B cell (primary cell): Measurements from ENCODE around the gene NACC1. TPM values are rescaled to one million over a fixed set of nuclear protein-coding genes. Genes with fewer than 3 reads are reported as not detected.

Experiments
- ATAC-seq: fragments of 200-7000 bp; cut with Tn5 transposase; one replicate; pipeline ENCODE4 v1.10.0; 2021; ENCODE audit warnings: low read depth, mild to moderate bottlenecking, moderate number of reproducible peaks, moderate library complexity
- CTCF ChIA-PET: fragments of 350-600 bp; sonication (Branson Sonifier 250); formaldehyde crosslinking; loops from one replicate; lab custom pipeline; 2021; ENCODE audit warnings: antibody characterized with exemption, inconsistent platforms; lab: Charles Lee
- POLR2A ChIA-PET: fragments of 350-600 bp; sonication (Branson Sonifier 250); formaldehyde crosslinking; loops from one replicate; lab custom pipeline; 2021; ENCODE audit warnings: antibody characterized with exemption; lab: Charles Lee
- DNase-seq: peaks from one replicate; pipeline ENCODE4 v3.0.0; 2013
- H2AFZ ChIP-seq: 2 replicates; pipeline ENCODE4 v1.6.1; 2012; ENCODE audit warnings: mild to moderate bottlenecking, low read depth, low read length; ENCODE audit not compliant: insufficient read depth, poor library complexity, severe bottlenecking
- H3K27ac ChIP-seq, 2 donors: 1 replicate in 1 of 2; 2 replicates in 1 of 2; pipeline ENCODE4 v1.5.1; 2012 to 2013; ENCODE audit warnings: low read length in 2 of 2, mild to moderate bottlenecking in 2 of 2, moderate library complexity in 1 of 2
- H3K27me3 ChIP-seq, 4 experiments: fragments of 200-600 bp in 1 of 4; sonication (generic) in 1 of 4; replicated peaks in 1 of 4; 1 replicate in 2 of 4; 2 replicates in 2 of 4; pipeline versions ENCODE4 v1.6.1 to v1.7.0; 2013 to 2016; ENCODE audit warnings: low read length in 3 of 4, mild to moderate bottlenecking in 2 of 4, mixed read lengths in 1 of 4, moderate library complexity in 1 of 4; ENCODE audit not compliant: insufficient read depth in 4 of 4, control insufficient read depth in 3 of 4; ENCODE audit errors: control extremely low read depth in 1 of 4
- H3K36me3 ChIP-seq, 2 experiments: replicated peaks in 1 of 2; 1 replicate in 1 of 2; 2 replicates in 1 of 2; pipeline versions ENCODE4 v1.6.1 to v1.7.1; 2013; ENCODE audit warnings: low read length in 1 of 2; ENCODE audit not compliant: insufficient read depth in 2 of 2, control insufficient read depth in 1 of 2; ENCODE audit errors: control extremely low read depth in 1 of 2, extremely low read depth in 1 of 2
- H3K4me1 ChIP-seq, 2 donors: fragments of 200-600 bp in 1 of 2; sonication (generic) in 1 of 2; 1 replicate in 1 of 2; 2 replicates in 1 of 2; pipeline versions ENCODE4 v1.5.1 to v1.6.1; 2013 to 2017; ENCODE audit warnings: low read length in 2 of 2; ENCODE audit not compliant: control insufficient read depth in 2 of 2, insufficient read depth in 2 of 2
- H3K4me2 ChIP-seq: replicated peaks from 2 replicates; pipeline ENCODE3; 2012; ENCODE audit warnings: mild to moderate bottlenecking, low read depth, low read length; ENCODE audit not compliant: poor library complexity, severe bottlenecking
- H3K4me3 ChIP-seq, 5 experiments: fragments of 200-600 bp in 1 of 5; sonication (generic) in 1 of 5; 1 replicate in 3 of 5; 2 replicates in 2 of 5; pipeline versions ENCODE4 v1.5.1 to v1.7.0; 2011 to 2016; ENCODE audit warnings: low read length in 4 of 5, mild to moderate bottlenecking in 4 of 5, low read depth in 2 of 5, control low read depth in 1 of 5, moderate library complexity in 1 of 5; ENCODE audit not compliant: insufficient read depth in 1 of 5; ENCODE audit errors: control extremely low read depth in 1 of 5, extremely low read depth in 1 of 5
- H3K79me2 ChIP-seq: fragments of 200-600 bp; sonication (generic); one replicate; pipeline ENCODE4 v1.6.0; 2016; ENCODE audit warnings: low read length; ENCODE audit not compliant: control insufficient read depth, insufficient read depth
- H3K9ac ChIP-seq: fragments of 200-600 bp; sonication (generic); 2 replicates; pipeline ENCODE4 v1.6.1; 2017; ENCODE audit warnings: mild to moderate bottlenecking, low read length, moderate library complexity
- H3K9me3 ChIP-seq, 3 donors: one replicate each; pipeline versions ENCODE4 v1.6.1 to v1.7.1; 2013; ENCODE audit warnings: low read length in 2 of 3; ENCODE audit not compliant: control insufficient read depth in 2 of 3, insufficient read depth in 1 of 3; ENCODE audit errors: control extremely low read depth in 1 of 3
- H4K20me1 ChIP-seq: 2 replicates; pipeline ENCODE4 v1.6.0; 2012; ENCODE audit warnings: mild to moderate bottlenecking, low read length; ENCODE audit not compliant: insufficient read depth, control insufficient read depth, poor library complexity, severe bottlenecking
- H3K27ac Mint-ChIP-seq: one replicate; pipeline ENCODE4 v1.8.0; 2021; ENCODE audit warnings: mixed read lengths
- H3K27me3 Mint-ChIP-seq: one replicate; pipeline ENCODE4 v1.8.0; 2021; ENCODE audit warnings: mixed read lengths
- H3K4me1 Mint-ChIP-seq: one replicate; pipeline ENCODE4 v1.8.0; 2021; ENCODE audit warnings: mixed read lengths
- H3K4me3 Mint-ChIP-seq: one replicate; pipeline ENCODE4 v1.8.0; 2021; ENCODE audit warnings: mixed read lengths
- H3K9me3 Mint-ChIP-seq: one replicate; pipeline ENCODE4 v1.8.0; 2022; ENCODE audit warnings: mixed read lengths; ENCODE audit not compliant: insufficient read depth
- EZH2 ChIP-seq: IDR thresholded peaks from 2 replicates; pipeline ENCODE4 v1.6.1; 2012; ENCODE audit warnings: borderline replicate concordance, low read depth, mild to moderate bottlenecking, moderate library complexity, low read length; ENCODE audit not compliant: insufficient read depth, poor library complexity, severe bottlenecking
- WGBS: methylation state at CpG from one replicate; pipeline ENCODE4 v1.1.5; 2013; ENCODE audit warnings: missing lambda C conversion rate; ENCODE audit not compliant: insufficient coverage; 5-methylcytosine and 5-hydroxymethylcytosine counted together
- intact Hi-C: fragments of 100-400 bp; cut with micrococcal nuclease; formaldehyde crosslinking; loops from one replicate; pipeline ENCODE4 v1.10.0; 2022
- polyA plus RNA-seq: library from polyadenylated mRNA; depleted of rRNA; stranded (reverse); fragments of >200 nt; gene quantifications from 2 replicates; pipeline ENCODE4 v1.2.3, GENCODE V29; 2012
- total RNA-seq, 2 donors: library from RNA; stranded (reverse); fragments of 120-200 nt in 1 of 2; gene quantifications; 1 replicate in 1 of 2; 2 replicates in 1 of 2; pipeline versions ENCODE4 v1.2.3 to v1.2.4, GENCODE V29; 2013 to 2022
- TF ChIP-seq, protein P1 (sequence below): fragments of 200-600 bp; IDR thresholded peaks from one replicate; pipeline ENCODE4 v1.8.0; 2022; ENCODE audit warnings: antibody characterized with exemption, mild to moderate bottlenecking

Gene NACC1
- total and polyA plus RNA-seq, 2 donors (not counting 1 experiment from before 2014, with no cell fraction given): 25.9 to 27.5 TPM

DNA sequence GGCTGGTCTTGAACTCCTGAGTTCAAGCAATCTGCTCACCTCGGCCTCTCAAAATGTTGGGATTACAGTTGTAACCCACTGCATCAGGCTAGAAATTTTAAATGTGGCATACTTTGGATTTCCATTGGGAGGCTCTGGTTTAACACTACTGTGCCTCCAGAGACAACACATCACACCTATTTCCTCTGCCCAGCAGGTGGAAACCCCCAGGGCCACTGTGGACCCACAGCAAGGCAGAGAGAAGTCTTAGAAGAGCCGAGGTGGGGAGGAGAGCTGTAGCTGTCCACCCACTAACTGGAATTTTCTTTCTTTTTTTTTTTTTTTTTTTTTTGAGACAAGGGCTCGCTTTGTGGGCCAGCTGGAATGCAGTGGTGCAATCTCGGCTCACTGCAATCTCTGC is 71.5 kb downstream of the NACC1 start:
- no peak for DNase-seq
- Histone ChIP-seq H3K4me2 (no peak overlapping the region), H3K36me3 (no peaks in the 10 kb centered on the region), H3K27me3 (no peaks in the 10 kb centered on the region), H3K9ac (no peak overlapping the region), H3K4me1 (peaks cover 23 to 36% of the 10 kb centered on the region in 2 donors), H3K79me2 (no peaks in the 10 kb centered on the region), H3K9me3 (peaks cover 0 to 5% (median 0%) of the 10 kb centered on the region in 3 donors), H4K20me1 (no peaks in the 10 kb centered on the region), H3K27ac (no peak overlapping the region), H2AFZ (no peak overlapping the region), H3K4me3 (no peak overlapping the region)
- 100% methylated on average over 1 of the region's 4 CpGs for WGBS
- ATAC-seq: no peak
- CTCF ChIA-PET: interaction anchor here (1.0 to 8.1 kb wide), 6 partner anchors 10 to 85 kb away, joined by 3 to 154 read pairs (median 4); no protein-coding TSS in a partner anchor
- Mint-ChIP-seq H3K27ac (no peak overlapping the region), H3K27me3 (no peaks in the 10 kb centered on the region), H3K9me3 (no peaks in the 10 kb centered on the region), H3K4me1 (peaks cover 31% of the 10 kb centered on the region), H3K4me3 (no peak overlapping the region)
- POLR2A ChIA-PET: interaction anchor here (0.6 to 4.3 kb wide), 5 partner anchors 10 to 56 kb away, joined by 3 to 15 read pairs (median 6); no protein-coding TSS in a partner anchor
- intact Hi-C loops: no loop called here
- TF ChIP-seq, protein P1, sequence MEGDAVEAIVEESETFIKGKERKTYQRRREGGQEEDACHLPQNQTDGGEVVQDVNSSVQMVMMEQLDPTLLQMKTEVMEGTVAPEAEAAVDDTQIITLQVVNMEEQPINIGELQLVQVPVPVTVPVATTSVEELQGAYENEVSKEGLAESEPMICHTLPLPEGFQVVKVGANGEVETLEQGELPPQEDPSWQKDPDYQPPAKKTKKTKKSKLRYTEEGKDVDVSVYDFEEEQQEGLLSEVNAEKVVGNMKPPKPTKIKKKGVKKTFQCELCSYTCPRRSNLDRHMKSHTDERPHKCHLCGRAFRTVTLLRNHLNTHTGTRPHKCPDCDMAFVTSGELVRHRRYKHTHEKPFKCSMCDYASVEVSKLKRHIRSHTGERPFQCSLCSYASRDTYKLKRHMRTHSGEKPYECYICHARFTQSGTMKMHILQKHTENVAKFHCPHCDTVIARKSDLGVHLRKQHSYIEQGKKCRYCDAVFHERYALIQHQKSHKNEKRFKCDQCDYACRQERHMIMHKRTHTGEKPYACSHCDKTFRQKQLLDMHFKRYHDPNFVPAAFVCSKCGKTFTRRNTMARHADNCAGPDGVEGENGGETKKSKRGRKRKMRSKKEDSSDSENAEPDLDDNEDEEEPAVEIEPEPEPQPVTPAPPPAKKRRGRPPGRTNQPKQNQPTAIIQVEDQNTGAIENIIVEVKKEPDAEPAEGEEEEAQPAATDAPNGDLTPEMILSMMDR: no peak
- TF ChIP-seq EZH2: no peak

Other genes starting within 250 kb of the NACC1 start
- 26.6 and 30.8 TPM in 2 replicates for gene DNASE2, start 236.8 kb upstream of the NACC1 start, total RNA-seq
- gene DNASE2, start 236.8 kb upstream of the NACC1 start, polyA plus RNA-seq: 24.9 and 25.9 TPM in 2 replicates
- not detected in 2 replicates for gene KLF1, start 231.1 kb upstream of the NACC1 start, total RNA-seq
- gene KLF1, start 231.1 kb upstream of the NACC1 start, polyA plus RNA-seq: not detected in 2 replicates
- gene GCDH, start 227.1 kb upstream of the NACC1 start, total RNA-seq: 61.2 and 63.2 TPM in 2 replicates
- gene GCDH, start 227.1 kb upstream of the NACC1 start, polyA plus RNA-seq: 47.8 and 48.9 TPM in 2 replicates
- not detected in 2 replicates for gene SYCE2, start 199.0 kb upstream of the NACC1 start, total RNA-seq
- gene SYCE2, start 199.0 kb upstream of the NACC1 start, polyA plus RNA-seq: 0.17 TPM in 1 of 2 replicates, not detected in the other
- gene FARSA, start 184.6 kb upstream of the NACC1 start, total RNA-seq: 50.1 and 50.9 TPM in 2 replicates
- gene FARSA, start 184.6 kb upstream of the NACC1 start, polyA plus RNA-seq: 21.2 and 26.4 TPM in 2 replicates
- 214 and 237 TPM in 2 replicates for gene CALR, start 179.7 kb upstream of the NACC1 start, total RNA-seq
- 385 and 709 TPM in 2 replicates for gene CALR, start 179.7 kb upstream of the NACC1 start, polyA plus RNA-seq
- 89.0 and 100 TPM in 2 replicates for gene RAD23A, start 172.4 kb upstream of the NACC1 start, total RNA-seq
- 106 and 123 TPM in 2 replicates for gene RAD23A, start 172.4 kb upstream of the NACC1 start, polyA plus RNA-seq
- 11.7 and 12.6 TPM in 2 replicates for gene GADD45GIP1, start 161.0 kb upstream of the NACC1 start, total RNA-seq
- 12.9 and 17.5 TPM in 2 replicates for gene GADD45GIP1, start 161.0 kb upstream of the NACC1 start, polyA plus RNA-seq
- gene DAND5, start 148.7 kb upstream of the NACC1 start, total RNA-seq: not detected in 2 replicates
- not detected in 2 replicates for gene DAND5, start 148.7 kb upstream of the NACC1 start, polyA plus RNA-seq
- 4.8 and 5.6 TPM in 2 replicates for gene NFIX, start 122.8 kb upstream of the NACC1 start, total RNA-seq
- gene NFIX, start 122.8 kb upstream of the NACC1 start, polyA plus RNA-seq: 0.45 and 0.69 TPM in 2 replicates
- gene LYL1, start 15.4 kb upstream of the NACC1 start, total RNA-seq: 124 and 125 TPM in 2 replicates
- 94.2 and 112 TPM in 2 replicates for gene LYL1, start 15.4 kb upstream of the NACC1 start, polyA plus RNA-seq
- gene TRMT1, start 1.5 kb upstream of the NACC1 start, total RNA-seq: 81.6 and 91.8 TPM in 2 replicates
- 281 and 284 TPM in 2 replicates for gene TRMT1, start 1.5 kb upstream of the NACC1 start, polyA plus RNA-seq
- 48.4 and 59.0 TPM in 2 replicates for gene STX10, start 32.1 kb downstream of the NACC1 start, total RNA-seq
- 147 and 155 TPM in 2 replicates for gene STX10, start 32.1 kb downstream of the NACC1 start, polyA plus RNA-seq
- 181 and 189 TPM in 2 replicates for gene IER2, start 32.1 kb downstream of the NACC1 start, total RNA-seq
- 869 and 2,152 TPM in 2 replicates for gene IER2, start 32.1 kb downstream of the NACC1 start, polyA plus RNA-seq